Activated T-cell treated with anti-CD3 and anti-CD28 coated beads, Interleukin-2, amount 50 U/mL, for 1 hour (primary cell): ENCODE data around the gene PDHX.

Experiments used
- DNase-seq: peaks from one replicate; pipeline ENCODE4 v3.0.0-alpha.2; 2020

Gene PDHX

GRCh38 chr11:34959770-34960169, 43.4 kb downstream of the PDHX start:
- no peak for DNase-seq

GRCh38 chr11:34960277-34960676, 43.9 kb downstream of the PDHX start:
- no peak for DNase-seq

- DNase-seq: no peak
Measured at GRCh38 chr11:34962034-34962433, 45.6 kb downstream of the PDHX start.

GRCh38 chr11:34963351-34963750, 46.9 kb downstream of the PDHX start:
- DNase-seq: no peak

GRCh38 chr11:34964610-34965331, 48.4 kb downstream of the PDHX start:
- no peak for DNase-seq

GRCh38 chr11:34968862-34969261, 52.4 kb downstream of the PDHX start:
- DNase-seq: no peak

GRCh38 chr11:34970033-34970432, 53.6 kb downstream of the PDHX start:
- no peak for DNase-seq

GRCh38 chr11:34970480-34970879, 54.1 kb downstream of the PDHX start:
- no peak for DNase-seq

- DNase-seq: no peak
Measured at GRCh38 chr11:34971928-34972327, 55.5 kb downstream of the PDHX start.

- DNase-seq: no peak
Measured at GRCh38 chr11:34972366-34972765, 55.9 kb downstream of the PDHX start.

GRCh38 chr11:34972892-34973291, 56.5 kb downstream of the PDHX start:
- DNase-seq: no peak

- no peak for DNase-seq
Measured at GRCh38 chr11:34975482-34975881, 59.1 kb downstream of the PDHX start.

- no peak for DNase-seq
Measured at GRCh38 chr11:34976496-34977088, 60.2 kb downstream of the PDHX start.

- DNase-seq: no peak
Measured at GRCh38 chr11:34977089-34977912, 60.9 kb downstream of the PDHX start.

- no peak for DNase-seq
Measured at GRCh38 chr11:34978236-34979191, 62.1 kb downstream of the PDHX start.

- no peak for DNase-seq
Measured at GRCh38 chr11:34984514-34984913, 68.1 kb downstream of the PDHX start.

- no peak for DNase-seq
Measured at GRCh38 chr11:34986883-34987520, 70.6 kb downstream of the PDHX start.

GRCh38 chr11:34987617-34988016, 71.2 kb downstream of the PDHX start:
- DNase-seq: no peak

- no peak for DNase-seq
Measured at GRCh38 chr11:34988294-34989255, 72.2 kb downstream of the PDHX start.

- no peak for DNase-seq
Measured at GRCh38 chr11:34990916-34991315, 74.5 kb downstream of the PDHX start.

- DNase-seq: no peak
Measured at GRCh38 chr11:34994854-34995253, 78.4 kb downstream of the PDHX start.
